PFSK-1 (cell line): ENCODE measurements around the gene PSMB9.

Source experiments
- FOXP2 ChIP-seq: optimal IDR thresholded peaks from 2 replicates; pipeline ENCODE3; 2011; ENCODE audit warnings: borderline replicate concordance, control low read depth, inconsistent platforms; ENCODE audit not compliant: insufficient read depth; ENCODE audit errors: extremely low read length, extremely low read depth
- POLR2AphosphoS5 ChIP-seq: IDR thresholded peaks from 2 replicates; pipeline ENCODE4 v1.6.1; 2012; ENCODE audit warnings: low read depth, mild to moderate bottlenecking, control low read depth, low read length, moderate library complexity
- REST ChIP-seq, 2 experiments: IDR thresholded peaks; 2 replicates each; pipeline versions ENCODE4 v1.6.1 to v1.8.0; 2011 to 2012; ENCODE audit warnings: low read depth in 2 of 2, low read length in 2 of 2, control low read depth in 1 of 2, inconsistent platforms in 1 of 2, mild to moderate bottlenecking in 1 of 2, moderate library complexity in 1 of 2; ENCODE audit not compliant: insufficient read depth in 1 of 2
- SIN3A ChIP-seq: IDR thresholded peaks from 2 replicates; pipeline ENCODE4 v1.6.1; 2012; ENCODE audit warnings: mild to moderate bottlenecking, low read length, moderate library complexity, borderline replicate concordance; ENCODE audit not compliant: insufficient read depth
- TAF1 ChIP-seq: IDR thresholded peaks from 2 replicates; pipeline ENCODE4 v1.6.1; 2012; ENCODE audit warnings: low read length, control low read depth, borderline replicate concordance; ENCODE audit not compliant: insufficient read depth

PSMB9 gene

GRCh38 chr6:32845384-32845884 lies 8.6 kb upstream of the PSMB9 start:
- TF ChIP-seq REST (IDR thresholded peaks at IDR 0.05; ENCODE audit: insufficient read depth in 1 of 2, low read depth in 2 of 2, low read length in 2 of 2) (no peak), SIN3A (no peak), POLR2AphosphoS5 (no peak), TAF1 (no peak), FOXP2 (no peak)

- TF ChIP-seq TAF1 (no peak), POLR2AphosphoS5 (no peak), FOXP2 (no peak), SIN3A (no peak), REST (IDR thresholded peaks at IDR 0.05; ENCODE audit: insufficient read depth in 1 of 2, low read depth in 2 of 2, low read length in 2 of 2) (no peak)
Observed at GRCh38 chr6:32847004-32847403, 7.0 kb upstream of the PSMB9 start.

GRCh38 chr6:32847795-32848194 lies 6.2 kb upstream of the PSMB9 start:
- no peak for TF ChIP-seq TAF1
- no peak for TF ChIP-seq POLR2AphosphoS5
- TF ChIP-seq SIN3A = no peak
- no peak for TF ChIP-seq REST (IDR thresholded peaks at IDR 0.05; ENCODE audit: insufficient read depth in 1 of 2, low read depth in 2 of 2, low read length in 2 of 2)
- TF ChIP-seq FOXP2 = no peak

- no peak for TF ChIP-seq FOXP2
- TF ChIP-seq SIN3A = no peak
- no peak for TF ChIP-seq POLR2AphosphoS5
- no peak for TF ChIP-seq REST (IDR thresholded peaks at IDR 0.05; ENCODE audit: insufficient read depth in 1 of 2, low read depth in 2 of 2, low read length in 2 of 2)
- no peak for TF ChIP-seq TAF1
Observed at GRCh38 chr6:32849126-32849525, 4.9 kb upstream of the PSMB9 start.

GRCh38 chr6:32851025-32851424 lies 3.0 kb upstream of the PSMB9 start:
- TF ChIP-seq TAF1 (no peak), FOXP2 (no peak), REST (IDR thresholded peaks at IDR 0.05; ENCODE audit: insufficient read depth in 1 of 2, low read depth in 2 of 2, low read length in 2 of 2) (no peak), SIN3A (no peak), POLR2AphosphoS5 (no peak)
